ENCODE data around the gene VSIR.

VSIR gene

DNA sequence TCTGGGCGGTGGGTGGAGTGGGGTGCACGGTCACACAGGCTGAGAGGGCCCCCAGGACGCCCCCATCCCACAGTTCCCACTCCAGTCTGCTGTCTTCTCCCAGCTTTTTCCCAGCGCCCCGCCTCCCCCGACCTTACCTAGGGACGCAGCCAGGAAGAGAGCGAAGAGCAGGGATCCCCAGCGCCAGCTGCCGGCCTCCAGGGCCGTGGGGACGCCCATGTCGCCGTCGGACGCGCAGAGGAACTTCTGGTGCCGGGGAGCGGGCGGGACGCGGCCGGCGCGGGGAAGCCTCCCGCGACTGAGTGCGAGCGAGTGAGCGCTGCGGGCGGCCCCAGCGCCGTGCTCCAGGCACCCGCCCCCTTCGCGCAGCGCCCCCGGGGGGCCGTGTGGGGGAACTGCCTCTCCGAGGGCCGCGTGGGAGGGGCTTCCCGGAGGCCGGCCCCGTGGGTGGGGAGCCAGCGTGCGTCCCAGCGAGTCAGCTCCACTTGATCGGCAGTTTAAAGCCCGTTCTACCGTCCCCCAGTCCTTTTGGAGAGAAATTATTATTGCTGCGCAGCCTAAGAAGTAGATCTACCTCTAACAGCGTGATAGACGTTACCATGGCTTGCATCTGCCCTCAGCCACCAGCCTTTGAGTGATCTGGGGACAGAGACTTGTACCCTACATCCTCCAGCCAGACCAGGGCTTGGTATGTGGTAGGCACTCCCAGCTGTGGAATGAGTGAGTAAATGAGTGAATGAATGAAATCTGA, at the start of gene VSIR:
TSS of gene VSIR (minus strand) at position 300 of the 751 bp plus-strand sequence. CDS start at position 219, 81 bp downstream.
- DNase-seq (ENCODE audit: low read depth in 2 of 2), result peak; percentile 88 to 90

DNA sequence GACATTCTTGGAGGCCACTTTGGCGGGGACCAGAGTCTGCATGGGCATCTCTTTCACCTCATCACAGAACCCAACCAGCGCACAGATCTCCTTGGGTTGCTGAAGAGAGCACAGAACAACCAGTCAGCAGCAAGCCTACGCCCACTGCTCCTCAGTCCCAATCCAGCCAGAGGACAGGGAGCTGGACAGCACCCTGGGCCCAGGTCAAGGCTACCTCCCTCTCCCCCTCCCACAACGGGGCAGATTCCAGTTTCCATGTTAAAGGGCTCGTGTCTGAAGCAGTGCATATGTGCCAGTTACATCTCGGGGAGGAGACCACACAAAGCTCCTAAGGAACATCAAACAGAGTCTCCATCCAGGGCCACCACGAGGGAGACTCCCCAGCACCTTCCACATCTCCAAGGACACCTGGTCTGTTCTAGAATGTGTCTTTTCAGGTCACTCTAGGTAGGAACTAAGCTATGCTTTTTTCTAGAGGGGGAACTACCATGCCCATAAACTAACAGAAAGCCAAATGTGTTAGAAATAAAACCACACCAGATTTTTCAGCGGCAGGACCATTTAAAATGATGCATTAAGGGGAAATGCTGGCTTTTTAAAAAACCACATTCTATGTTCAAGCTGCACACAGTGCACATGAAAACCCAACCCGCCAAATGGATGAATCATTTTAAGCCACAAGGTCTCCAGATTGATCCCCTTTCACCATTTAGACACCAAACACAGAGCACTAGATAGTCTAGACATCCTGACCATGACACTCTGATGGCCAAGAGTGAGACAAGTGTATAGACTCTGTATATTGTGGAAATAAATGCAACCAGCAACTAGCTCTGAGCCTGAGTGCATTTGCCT, 48.8 kb upstream of the VSIR start:
- no peak for DNase-seq (ENCODE audit: low read depth in 2 of 2)

DNA sequence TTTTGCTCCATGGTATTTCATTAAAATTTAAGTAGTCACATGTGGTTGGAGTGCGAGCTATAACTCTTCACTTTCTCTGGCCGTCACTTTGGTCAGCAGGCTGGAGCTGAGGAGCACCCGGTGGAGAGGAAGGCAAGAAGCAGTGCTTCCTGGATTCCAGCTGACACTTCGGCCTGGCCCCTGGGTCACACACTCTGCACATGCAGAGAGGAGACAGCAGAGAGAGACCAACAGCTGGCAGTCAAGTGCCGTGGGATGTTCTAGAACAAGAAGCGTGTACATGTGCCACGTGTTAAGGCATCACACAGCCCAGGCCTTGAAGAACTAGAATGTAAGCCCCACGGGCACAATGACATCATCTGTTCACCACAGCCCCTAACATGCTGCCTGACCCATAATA, 47.6 kb upstream of the VSIR start:
- no peak for DNase-seq (ENCODE audit: low read depth in 2 of 2)

DNA sequence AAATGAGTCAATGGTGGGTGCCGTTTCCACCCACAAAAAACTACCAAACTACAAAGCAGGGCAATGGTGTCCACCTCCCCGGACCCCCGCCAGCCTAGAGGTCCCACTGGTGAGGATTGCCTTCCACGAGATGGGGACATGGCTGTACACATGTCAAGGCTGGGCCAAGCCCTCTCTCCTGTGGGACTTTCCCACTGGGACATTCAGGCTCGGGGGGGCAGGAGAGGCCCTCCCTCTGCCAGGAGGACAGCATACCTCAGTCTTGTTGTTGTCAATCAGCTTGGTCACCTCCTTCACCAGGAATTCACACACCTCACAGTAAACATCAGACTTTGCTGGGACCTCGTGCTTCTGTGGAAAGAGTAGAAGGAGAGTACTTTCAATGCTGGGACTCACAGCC, 46.7 kb upstream of the VSIR start:
- no peak for DNase-seq (ENCODE audit: low read depth in 2 of 2)

DNA sequence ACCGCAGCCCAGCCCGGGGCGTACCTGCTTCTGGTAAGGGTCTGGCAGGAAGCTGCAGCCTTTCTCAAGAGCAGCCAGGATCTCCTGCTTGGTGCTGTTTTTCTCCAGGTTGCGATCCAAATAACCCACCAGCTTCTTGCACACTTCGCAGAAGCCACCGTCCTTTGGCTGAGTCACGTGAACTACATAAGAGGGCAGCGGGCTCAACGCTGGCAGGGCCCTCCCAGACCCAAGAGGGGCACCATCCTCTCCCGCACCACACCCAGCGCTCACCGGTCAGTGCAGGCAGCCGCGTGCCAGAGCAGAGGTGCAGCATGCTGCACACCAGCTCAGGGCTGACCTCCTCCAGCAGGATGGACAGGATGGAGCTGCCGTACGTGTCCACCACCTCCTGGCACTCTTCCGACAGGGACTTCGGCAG, 46.1 kb upstream of the VSIR start:
- no peak for DNase-seq (ENCODE audit: low read depth in 2 of 2)

DNA sequence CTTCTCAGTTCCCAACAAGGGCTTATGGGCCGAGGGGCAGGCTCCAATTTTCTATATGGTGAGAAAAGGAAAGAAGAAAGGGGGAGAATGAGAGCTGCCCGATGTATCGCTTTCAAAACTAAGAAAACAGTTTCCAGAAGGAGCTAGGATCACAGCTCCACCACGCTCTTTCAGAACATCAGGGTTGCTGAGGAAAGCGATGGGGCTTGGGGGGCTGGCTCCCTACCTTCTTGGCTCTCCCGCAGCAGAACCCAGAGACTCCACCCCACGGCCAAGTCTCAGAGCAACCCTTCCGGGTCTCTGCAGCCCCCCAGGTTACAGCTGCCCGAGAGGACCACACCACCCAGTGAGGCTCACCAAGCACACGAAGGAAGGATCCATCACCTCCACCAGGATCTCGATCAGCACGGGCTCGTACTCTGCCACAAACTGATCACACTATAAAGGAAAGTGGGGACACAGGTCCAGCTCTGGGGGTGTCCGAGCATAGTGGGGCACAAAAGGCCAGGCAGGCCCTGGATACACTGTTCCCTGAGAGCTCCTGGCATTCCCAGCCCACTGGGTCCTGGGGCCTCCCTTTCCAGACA, 45.4 kb upstream of the VSIR start:
- DNase-seq (ENCODE audit: low read depth in 2 of 2), result no peak

DNA sequence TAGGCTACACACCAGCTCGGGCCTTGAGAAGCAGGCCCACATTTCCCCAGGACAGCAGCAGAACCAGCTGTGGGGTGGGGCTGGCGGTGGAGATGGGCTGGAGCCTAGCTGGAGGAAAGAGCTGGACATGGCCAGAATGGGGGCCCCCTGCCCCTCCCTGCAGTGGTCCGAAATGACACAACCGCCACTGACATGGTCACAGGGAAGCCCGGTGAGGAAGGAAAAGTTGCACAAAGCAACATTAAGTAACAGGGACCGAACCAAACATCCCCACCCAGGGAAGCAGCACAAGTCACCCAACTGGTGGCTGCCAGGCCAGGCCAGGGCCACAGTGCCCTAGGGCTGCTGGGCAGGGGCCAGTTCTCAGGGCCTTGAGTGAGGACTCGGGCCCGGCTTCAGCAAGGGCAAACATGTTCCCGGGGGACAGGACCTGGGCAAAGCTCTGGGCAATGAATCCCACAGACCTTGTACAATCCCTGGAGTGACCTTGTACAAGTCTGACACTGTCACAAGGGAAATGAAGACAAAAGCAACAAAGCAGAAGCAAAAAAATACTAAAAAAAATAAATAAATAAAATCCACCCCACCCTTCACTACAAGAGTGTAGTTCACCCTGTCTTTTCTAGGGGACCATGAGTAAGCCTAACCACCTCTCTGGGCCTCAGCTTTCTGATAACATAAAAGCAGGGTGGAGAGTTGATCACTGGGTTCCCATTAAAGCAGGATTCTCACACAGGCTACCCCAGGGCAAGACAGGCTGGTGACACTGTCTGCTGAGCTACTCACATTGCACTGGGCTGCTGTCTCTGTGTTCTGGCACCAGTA, 44.7 kb upstream of the VSIR start:
- DNase-seq (ENCODE audit: low read depth in 2 of 2), result no peak

DNA sequence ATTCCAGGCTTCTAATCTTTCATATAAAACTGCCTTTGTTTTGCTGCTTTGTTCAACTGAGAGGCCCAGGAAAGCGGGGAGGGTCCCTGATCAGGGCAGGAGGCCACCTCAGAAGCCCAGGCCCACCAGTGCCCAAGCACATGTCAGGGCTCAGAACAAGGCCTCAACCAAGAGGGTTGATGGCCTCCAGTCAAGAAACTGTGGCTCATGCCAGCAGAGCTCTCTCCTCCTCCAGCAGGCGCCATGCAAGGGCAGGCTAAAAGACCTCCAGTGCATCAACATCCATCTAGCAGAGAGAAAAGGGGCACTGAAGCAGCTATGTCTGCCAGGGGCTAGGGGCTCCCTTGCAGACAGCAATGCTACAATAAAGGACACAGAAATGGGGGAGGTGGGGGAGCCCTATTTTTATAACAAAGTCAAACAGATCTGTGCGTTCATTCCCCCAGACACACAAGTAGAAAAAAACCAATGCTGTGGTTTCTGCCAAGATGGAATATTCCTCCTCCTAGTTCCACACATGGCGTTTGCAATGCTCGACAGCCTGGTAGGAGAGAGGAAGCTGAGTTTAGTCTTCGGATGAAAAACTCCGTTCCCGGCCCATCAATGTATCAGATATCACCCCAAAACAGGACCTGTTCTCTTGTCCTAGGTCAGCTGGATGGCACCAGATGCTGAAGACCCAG, 43.8 kb upstream of the VSIR start:
- DNase-seq (ENCODE audit: low read depth in 2 of 2), result no peak

DNA sequence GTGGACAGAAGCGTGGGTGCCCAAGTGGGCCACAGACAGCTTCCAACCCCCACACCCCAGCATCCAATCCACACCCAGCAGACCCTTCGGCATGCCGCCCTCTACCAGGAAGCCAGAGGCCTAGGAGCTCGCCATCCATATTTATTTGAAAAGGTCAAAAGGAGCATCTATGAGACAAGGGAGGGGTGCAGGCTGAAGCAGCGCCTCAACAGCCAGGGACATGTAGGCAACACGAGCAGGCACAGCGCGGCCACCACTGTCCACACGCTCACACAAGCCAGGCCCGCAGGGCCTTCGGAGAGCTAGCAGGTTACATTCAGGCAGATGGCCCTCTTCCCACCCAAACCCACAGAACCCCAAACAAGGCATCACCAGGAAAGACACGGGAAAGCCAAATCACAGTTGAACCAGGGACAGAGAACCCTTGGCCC, 43.1 kb upstream of the VSIR start:
- DNase-seq (ENCODE audit: low read depth in 2 of 2), result no peak

DNA sequence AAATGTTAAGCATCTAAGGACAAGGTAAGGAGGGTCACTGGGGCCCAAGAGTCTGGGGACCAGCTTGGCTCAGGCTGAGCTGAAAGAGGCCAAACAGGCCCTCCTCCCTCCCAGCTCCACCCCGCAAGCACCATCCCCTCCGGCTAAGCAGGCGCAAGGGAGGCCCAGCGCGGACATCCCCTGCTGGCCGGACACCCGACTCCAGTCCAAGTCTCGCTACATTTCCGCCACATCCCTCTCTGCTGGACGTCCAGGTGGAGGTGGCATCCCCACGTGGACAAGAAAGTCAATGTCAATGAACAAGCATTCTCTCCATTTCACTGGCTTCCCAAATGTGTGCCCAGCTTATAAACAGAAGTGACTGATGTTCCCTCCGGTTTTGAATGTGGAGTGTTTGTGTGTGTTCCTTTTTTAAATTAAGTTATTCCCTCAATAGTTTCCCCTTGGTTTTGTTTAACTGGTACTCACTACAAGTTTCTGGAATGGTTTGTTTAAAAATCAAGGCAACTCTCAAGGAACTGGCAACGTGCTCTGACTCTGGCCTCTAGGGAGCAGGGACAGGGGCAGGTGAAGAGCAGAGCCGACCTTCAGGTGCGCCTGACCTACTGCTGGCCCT, 42.3 kb upstream of the VSIR start:
- no peak for DNase-seq (ENCODE audit: low read depth in 2 of 2)

DNA sequence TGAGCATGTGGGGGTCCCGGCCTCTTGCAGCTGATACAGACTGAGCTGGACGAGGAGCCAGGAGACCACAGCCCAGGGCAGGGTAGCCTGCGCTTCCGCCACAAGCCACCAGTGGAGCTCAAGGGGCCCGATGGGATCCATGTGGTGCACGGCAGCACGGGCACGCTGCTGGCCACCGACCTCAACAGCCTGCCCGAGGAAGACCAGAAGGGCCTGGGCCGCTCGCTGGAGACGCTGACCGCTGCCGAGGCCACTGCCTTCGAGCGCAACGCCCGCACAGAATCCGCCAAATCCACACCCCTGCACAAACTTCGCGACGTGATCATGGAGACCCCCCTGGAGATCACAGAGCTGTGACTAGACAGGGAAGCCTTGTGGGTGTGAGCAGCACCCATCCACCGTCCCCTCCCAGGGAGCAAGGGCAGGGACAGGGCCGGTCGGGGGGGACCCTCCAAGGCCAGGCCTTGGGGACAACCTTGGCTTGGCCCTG, 41.6 kb upstream of the VSIR start:
- no peak for DNase-seq (ENCODE audit: low read depth in 2 of 2)

DNA sequence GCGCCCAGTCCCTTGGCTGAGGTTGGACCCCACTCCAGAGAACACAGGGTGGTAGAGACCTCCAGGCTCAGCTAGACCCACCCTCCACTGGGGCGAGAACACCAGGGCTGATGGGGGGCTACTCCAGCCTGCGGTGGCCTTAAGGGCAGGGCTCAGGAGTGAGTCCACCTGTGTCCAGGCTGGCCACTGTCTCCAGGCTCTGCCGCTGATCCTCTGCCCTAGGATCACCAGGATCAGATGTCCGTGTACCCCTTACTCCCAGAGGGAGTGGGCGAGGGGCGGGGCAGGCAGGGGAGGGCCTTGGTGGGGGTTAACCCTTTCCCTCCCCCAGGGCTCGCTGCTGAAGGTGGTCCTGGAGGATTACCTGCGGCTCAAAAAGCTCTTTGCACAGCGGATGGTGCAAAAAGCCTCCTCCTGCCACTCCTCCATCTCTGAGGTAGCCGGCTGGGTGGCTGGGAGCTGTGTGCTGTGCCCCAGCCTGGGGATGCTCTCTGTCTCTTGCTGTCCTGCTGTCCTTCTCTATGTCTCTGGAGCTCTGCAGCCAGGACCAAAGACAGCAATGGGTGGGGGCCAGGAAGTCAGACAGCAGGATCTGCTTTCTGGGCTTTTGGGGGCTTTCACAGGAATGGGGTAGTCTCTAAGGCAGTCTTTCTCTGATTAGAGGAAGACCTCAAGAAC, 39.7 kb upstream of the VSIR start:
- no peak for DNase-seq (ENCODE audit: low read depth in 2 of 2)

DNA sequence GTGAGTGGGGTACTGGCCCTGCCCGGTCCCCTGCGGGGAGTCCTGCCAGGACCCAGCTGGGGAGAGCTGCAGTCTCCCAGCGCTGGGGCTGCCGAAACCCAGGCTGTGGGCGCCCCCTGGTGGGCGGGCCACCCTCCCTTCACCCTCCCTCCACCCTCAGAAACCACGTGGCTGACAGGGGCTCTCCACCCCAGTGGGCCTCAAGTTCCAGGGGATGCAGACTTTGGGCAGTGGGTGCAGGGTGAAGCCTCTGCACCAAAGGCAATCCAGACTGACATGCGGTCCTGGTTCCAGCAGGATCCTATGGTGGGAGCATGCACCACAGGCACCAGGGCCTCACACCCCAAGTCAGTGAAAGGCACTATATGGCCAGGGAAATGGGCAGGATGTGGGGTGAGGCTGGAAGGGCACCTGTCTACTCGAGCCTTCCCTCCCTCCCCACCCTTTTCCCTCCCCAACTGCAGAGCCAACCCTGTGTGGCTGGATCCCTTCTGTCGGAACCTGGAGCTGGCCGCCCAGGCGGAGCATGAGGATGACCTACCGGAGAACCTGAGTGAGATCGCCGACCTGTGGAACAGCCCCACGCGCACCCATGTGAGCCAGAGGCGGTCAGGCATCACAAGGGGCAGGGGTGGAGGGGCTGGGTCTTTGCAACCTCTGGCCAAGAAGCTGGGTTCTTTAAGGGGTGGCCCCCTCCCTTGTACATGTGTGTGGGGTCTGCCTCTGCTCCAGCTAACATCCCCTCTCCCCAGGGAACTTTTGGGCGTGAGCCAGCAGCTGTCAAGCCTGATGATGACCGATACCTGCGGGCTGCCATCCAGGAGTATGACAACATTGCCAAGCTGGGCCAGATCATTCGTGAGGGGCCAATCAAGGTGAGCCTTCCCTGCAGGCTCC, 38.9 kb upstream of the VSIR start:
- DNase-seq (ENCODE audit: low read depth in 2 of 2), result peak; percentile 56 to 65

DNA sequence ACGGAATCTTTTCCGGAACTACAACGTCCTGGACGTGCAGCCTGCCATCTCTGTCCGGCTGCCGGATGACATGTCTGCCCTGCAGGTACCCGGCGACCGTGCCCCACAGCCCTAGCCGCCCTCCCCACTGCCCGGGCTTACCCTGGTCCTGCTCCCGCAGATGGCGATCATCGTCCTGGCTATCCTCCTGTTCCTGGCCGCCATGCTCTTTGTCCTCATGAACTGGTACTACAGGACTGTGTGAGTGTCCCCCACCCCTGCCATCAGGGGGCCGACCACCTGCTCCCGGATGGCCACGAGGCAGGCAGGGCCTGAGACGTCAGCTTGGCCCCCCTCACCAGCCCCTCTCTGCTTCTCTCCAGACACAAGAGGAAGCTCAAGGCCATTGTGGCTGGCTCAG, 38.0 kb upstream of the VSIR start:
- no peak for DNase-seq (ENCODE audit: low read depth in 2 of 2)

DNA sequence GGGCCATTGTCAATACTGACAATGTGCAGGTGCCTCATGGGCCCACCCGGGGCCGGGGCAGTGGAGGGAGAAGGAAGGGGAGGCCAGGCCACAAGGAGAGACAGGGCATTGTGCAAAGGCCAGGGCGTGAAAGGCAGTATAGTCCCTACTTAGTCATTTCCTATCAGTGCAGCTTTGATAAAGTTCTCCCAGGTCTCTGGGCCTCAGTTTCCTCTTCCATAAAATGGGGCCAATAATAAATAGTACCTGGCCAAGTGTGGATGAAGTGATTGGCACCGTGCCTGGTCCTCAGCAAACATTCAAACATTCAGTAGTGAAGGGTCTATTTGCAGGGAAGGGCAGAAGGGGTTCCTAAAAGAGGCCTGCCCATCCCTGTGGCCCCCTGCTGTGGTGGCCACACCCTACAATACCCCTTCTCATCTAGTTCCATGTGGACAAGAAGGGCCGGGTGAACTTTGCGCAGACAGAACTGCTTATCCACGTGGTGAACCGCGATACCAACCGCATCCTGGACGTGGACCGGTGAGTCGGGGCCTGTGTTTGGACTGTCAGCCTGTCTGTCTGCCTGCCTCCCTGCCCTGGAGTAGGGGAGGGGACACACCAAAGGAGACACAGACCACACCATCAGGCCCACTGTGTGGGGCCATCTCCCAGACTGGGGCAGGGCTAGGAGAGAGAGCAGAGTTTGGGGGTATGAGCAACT, 36.9 kb upstream of the VSIR start:
- DNase-seq (ENCODE audit: low read depth in 2 of 2), result no peak

DNA sequence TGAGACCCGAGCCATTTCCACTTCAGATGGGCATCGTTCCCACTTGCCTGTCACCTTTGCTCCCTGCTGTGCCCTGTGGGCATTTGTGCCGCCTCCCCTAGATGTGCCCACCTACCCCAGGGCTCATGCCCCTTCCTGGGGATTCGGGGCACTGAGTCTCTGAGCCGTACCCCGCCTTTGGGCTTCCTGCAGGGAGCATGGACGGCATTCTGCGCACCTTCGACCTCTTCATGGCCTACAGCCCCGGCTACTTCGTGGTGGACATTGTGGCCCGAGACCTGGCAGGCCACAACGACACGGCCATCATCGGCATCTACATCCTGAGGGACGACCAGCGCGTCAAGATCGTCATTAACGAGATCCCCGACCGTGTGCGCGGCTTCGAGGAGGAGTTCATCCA, 36.3 kb upstream of the VSIR start:
- no peak for DNase-seq (ENCODE audit: low read depth in 2 of 2)

DNA sequence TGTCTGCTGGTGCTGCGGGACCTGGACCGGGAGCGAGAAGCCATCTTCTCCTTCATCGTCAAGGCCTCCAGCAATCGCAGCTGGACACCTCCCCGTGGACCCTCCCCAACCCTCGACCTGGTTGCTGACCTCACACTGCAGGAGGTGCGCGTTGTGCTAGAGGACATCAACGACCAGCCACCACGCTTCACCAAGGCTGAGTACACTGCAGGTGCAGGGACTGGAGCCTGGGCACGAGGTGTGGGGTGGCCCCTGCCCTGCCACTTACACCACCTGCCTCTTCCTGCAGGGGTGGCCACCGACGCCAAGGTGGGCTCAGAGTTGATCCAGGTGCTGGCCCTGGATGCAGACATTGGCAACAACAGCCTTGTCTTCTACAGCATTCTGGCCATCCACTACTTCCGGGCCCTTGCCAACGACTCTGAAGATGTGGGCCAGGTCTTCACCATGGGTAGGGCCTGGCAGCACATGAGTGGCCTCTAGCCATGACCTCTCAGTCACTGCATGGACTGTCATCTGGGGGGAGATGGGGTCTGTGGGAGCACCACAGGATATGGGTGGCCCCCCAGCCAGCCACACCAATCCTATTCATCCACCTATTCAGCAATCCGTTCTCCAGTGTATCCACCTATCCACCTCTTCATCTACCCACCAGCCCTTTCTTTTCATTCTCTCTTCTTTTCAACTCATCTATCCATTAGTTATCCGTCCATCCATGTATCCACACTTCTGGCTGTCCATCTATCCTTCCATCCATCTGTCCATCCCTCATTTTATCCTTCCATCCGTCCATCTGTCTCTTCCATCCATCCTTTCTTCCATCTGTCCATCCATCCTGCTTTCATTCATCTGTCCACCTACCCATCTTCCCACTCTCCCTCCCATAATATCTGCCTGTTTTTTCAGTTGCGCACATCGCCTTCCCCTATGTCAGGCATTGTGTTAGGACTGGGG, 34.5 kb upstream of the VSIR start:
- DNase-seq (ENCODE audit: low read depth in 2 of 2), result no peak
